HG03469 (cell line): ENCODE data around the gene ADARB1.

Experiments
- ATAC-seq: cut with Tn5 transposase; IDR thresholded peaks from one replicate; pipeline ENCODE4 v1.9.1; 2021; ENCODE audit warnings: mild to moderate bottlenecking, moderate library complexity, moderate number of reproducible peaks; ENCODE audit not compliant: unreplicated experiment

ADARB1 gene

GRCh38 chr21:45246386-45247320, 172.3 kb downstream of the ADARB1 start:
- no peak for ATAC-seq

- no peak for ATAC-seq
Measured at GRCh38 chr21:45248301-45248892, 174.0 kb downstream of the ADARB1 start.

GRCh38 chr21:45248893-45249381, 174.6 kb downstream of the ADARB1 start:
- ATAC-seq = no peak

DNA sequence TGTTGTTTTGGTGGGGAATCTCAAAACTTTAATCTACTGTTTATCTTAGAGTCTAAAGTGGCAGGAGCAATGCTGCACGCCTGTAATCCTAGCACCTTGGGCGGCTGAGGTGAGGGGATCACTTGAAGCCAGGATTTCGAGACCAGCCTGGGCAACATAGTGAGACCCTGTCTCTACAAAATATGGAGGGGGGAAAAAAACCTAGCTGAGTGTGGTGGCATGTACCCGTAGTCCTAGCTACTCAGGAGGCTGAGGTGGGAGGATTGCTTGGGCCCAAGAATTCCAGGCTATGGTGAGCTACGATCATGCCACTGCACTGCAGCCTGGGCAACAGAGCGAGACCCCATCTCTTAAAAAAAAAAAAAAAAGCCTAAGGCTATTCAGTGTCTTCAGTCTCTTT, 175.2 kb downstream of the ADARB1 start:
- ATAC-seq = no peak

DNA sequence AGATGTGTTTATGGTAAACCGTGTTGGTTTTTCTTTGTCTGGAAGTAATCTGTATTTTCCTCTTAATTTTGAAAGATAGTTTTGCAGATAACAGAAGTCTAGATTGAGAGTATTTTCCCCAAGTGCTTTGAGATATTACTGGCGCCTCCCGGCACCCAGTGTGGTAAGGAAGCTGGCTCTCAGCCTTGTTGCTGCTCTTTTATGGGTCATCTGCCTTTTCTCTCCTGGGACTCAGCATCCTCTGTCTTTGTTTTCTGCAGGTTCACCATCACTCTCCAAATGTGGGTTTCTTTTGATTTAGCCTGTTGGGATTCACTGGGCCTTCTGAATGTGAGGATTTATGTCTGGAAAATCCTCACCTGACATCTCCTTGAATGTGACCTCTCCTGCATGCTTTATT, 175.9 kb downstream of the ADARB1 start:
- no peak for ATAC-seq

DNA sequence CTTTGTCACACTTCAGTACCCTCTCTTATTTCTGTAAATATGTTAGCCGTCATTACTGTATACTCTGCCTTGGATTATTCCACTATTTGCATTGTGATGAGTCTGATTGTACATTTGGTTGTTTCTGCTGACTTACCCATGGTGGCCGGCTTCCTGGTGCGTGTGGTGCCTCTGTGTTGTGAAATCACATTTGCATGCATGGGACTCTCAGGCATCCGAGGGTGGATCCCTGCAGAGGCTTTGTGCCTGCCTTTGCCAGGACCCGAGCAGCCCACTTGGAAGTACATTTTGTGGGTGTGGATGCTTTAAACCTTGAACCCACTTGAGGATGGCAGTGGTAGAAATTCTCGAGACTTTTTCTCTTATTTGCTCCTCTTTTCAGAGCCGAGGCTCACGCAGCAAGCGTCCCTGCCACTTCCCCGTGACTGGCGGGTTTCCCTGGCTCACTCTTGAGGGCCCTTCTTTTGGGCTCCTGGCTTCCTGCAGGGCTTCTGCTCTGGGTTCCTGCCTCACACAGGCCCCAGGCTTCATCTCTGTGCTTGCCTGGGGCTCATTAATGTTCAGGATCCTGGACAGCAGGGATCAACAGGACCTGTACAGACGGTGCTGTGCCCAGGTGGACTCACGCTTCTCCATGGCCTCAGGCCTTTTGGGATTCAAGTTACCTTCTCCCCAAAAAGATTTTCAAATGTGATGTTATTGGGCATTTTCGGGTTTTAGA, 176.7 kb downstream of the ADARB1 start:
- ATAC-seq = no peak

DNA sequence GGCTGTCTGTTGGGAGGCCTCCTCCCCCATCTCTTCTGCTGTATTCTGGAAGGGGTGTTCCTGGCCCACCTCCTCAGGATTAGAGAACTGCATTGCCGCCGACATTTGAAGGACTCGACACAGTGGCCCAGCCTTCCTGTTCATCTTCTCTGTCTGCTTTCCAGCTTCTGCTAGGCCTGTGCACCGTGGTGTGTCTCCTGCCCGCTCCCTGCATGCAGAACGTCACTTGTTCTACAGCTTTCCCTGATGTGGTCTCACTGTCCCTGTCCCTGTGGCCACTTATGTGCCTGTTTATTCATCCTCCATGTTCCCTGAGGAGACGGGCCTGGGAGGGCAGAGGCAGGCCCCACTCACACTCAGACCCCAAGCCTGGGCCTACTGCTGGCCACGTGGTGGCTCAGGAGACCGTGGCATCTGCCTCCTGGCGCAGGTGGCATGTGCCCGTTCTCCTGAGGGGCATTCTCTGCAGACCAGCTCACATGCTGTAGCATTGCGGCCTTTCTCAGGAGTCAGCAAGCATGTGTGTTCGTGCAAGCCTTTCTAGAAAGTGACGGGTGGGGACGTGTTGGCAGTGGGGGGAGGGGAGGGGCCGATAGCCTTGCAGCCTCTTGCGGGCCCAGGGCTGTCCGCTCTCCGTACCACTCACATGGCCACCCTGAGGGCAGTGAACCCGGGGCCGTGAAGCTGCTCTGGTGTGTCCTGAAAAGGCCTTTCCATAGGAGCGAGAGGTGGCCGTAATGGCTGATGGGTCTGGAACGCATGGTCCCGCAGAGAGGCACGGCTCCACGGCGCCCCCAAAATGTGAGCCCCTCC, 177.5 kb downstream of the ADARB1 start:
- ATAC-seq = no peak

DNA sequence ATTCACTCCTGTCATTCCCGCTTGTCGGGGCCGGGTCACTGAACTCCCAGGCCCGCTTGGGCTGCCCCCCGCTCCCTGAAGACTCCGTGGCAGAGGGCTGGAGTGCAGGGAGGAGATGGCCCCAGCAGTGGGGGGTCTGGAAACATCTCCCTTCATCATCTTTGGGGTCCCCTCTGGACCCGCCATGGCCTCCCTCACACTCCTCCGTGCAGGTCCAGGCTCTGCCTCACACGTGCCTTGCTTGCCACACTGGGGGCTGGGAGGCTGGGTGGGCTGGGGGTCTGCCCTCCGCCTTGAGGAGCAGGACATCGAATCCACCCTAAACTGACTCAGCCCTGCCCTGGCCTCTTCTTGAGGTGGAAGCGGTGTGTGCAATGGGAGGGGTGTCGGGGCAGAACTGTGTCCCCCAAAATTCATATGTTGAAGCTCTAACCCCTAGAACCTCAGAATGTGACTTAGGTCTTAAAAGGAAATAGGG, 178.1 kb downstream of the ADARB1 start:
- ATAC-seq = no peak

DNA sequence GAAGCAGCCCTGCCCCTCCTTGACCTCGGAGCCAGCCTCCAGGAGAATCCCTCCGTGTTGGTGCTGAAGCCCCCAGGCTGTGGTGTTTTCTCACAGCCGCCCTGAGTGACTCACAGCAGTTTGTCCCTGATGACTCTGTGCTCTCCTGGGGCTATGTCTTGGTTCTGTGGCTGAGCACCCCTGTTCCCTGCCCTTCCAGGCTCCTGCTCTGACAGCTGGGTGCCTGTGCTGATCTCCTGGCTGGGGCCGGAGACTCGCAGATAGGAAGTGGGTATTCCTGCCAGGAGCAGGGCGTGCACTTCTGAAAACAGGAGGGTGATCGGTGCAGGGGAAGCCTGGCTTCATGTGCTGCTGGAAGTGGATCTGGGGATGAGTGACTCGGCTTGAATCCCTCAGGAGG, 178.8 kb downstream of the ADARB1 start:
- no peak for ATAC-seq

DNA sequence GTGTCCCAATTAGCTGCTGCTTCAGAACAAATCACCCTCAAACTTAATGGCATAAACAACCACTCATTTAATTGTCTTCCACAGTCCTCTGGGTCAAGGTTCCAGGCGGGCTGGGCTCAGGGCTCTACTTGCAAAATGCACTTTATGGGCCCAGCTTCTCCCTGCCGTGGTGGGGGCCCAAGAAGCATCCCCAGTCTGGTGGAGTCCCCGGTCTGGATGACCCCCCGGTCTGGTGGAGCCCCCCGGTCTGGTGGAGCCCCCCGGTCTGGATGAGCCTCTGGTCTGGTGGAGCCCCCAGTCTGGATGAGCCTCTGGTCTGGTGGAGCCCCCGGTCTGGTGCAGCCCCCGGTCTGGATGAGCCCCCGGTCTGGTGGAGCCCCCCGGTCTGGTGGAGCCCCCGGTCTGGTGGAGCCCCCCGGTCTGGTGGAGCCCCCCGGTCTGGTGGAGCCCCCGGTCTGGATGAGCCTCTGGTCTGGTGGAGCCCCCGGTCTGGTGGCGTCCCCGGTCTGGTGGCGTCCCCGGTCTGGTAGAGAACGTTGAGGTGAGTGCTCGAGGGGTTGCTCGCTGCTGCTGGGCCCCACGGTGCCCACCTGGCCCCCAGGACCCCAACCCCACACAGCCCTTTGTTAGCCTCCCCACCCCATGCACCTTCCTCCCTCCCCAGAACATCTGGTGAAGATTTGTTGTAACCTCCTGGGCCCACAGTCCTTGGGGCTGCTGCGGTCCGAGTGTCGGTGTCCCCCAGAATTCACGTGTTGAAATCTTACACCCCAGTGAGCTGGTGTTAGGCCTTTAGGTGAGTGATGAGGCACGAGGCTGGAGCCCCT, 179.5 kb downstream of the ADARB1 start:
- ATAC-seq = no peak

- ATAC-seq = no peak
Measured at GRCh38 chr21:45254460-45254930, 180.1 kb downstream of the ADARB1 start.

DNA sequence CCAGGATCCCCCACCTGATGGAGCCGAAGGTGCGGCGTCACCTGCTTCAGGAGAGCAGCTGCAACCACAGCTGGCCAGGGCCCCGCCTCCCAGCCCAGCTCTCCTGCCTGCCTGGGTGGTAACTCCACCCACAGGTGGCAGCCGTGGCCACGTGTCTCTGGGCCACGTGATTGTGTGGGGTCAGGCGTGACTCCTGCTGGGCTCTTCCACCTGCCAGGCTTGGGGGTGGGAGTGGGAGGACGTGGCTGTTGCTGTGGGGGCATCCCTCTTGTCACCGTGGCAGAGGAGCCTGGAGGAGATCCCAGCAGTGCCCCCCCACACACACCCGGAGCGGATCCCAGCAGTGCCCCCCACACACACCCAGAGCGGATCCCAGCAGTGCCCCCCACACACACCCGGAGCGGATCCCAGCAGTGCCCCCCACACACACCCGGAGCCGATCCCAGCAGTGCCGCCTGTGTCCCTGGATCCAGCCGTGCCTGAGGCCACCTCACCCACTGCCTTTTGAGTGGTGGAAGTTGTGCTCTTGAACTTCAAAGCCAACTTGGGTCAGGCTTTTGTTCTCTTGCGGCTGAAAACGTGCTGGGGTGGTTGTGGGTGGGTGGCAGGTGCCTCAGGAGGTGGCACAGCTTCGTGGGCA, 181.1 kb downstream of the ADARB1 start:
- ATAC-seq = no peak

DNA sequence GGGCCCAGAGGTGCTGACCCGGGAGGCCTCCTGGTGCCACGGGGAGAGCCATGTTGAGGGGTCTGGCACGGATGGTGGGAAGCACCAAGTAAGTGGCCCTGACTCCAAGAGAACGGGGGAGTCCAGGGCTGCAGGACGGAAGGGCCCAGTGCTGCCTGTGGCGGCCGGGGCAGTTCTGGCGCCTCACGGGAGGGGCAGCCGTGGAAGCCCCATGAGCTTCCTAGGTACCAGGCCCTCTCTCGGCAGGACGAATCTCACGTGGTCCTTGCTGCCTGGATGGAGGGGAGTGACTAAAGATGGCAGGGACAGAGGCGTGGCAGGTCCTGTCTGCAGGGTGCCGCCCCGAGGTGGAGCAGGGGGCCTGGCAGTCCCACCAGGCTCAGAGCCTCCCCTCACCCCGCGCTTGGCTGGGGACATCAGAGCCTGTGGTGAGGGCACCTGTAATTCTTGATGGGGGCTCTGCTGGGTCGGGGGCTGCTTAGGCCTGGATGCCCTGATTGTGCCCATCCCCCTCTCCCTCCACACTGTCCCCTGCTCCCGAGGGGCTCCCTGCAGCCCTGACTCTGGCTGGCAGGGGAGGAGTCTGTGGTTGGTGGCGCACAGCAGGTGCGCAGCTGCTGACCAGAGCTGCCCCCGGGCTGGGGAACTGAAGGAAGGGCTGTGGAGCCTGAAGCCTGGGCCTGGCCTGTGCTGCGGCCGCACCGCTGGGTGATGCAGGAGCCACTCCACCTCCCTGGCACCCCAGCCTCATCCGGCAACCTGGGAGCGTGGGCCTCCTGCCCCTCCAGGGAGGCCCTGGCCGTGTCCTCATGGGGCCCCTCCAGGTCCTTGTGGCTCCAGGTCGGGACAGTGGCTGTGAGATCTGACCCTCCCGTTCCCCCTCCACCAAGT, 181.9 kb downstream of the ADARB1 start:
- ATAC-seq = no peak

- no peak for ATAC-seq
Measured at GRCh38 chr21:45256912-45257672, 182.7 kb downstream of the ADARB1 start.

DNA sequence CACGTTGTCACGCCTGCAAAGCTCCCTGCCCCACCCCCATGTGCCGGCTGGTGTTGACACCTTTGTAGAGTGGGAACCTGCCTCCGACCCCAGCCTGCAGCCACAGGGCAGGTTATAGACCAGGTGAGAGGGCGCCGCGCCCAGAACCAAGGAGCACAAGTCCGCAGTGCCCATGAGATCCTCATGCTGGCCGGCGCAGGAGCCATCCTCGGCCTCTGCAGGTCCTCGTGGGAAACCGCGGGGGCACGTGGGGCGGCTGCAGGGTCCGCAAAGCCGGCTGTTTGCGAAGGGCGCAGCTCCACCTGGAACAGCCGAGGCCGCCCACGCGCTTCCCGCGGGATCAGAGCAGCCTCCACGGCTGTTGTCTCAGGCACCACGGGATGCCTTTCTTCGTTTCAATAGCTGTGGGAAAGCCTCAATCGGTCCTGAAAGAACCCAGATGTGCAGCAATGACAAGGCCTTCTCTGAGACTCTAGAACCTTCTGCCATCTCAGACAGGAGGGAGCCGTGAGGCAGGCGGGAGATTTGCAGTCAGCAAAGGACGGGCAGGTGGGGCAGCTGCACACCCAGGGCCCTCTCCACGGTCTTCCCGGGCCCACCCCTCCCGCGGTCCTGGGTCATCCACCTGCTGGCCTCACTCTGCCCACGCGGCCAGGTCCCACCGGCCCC, 183.4 kb downstream of the ADARB1 start:
- ATAC-seq = no peak

DNA sequence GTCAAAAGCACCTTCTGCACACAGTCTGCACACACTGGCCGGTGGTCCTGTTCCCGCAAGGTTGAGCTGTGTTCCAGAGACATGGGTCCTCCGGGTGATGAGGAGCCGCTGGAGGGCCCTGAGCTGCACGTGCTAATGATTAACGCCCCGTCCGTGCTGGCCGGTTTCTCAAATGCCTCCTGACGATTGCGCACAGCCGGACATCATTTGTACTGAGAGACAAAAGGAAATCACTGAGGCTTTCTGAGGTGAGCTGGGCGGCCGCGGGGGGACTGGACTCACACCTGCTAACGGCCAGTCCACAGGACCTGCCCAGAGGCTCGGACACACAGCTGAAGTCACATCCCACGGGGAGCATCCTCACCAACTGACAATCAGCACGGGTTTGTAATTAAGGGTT, 184.1 kb downstream of the ADARB1 start:
- no peak for ATAC-seq
